T-helper 2 cell treated with Interferon-gamma antibody and Interleukin-4, amounts not matched to agents 100 ng/mL and 5 ng/mL, for 36 hours (primary cell): ENCODE results near the gene SMCO1. TPM values are rescaled to one million over a fixed set of nuclear protein-coding genes. Genes with fewer than 3 reads are reported as not detected.
"Not testable (repeated sequence)": the region's sequence is repeated elsewhere in the genome, so short reads cannot be mapped to it uniquely, and the experiment has no call there.

Experiments
- intact Hi-C: fragments of 100-400 bp; cut with micrococcal nuclease; formaldehyde crosslinking; loops from one replicate; pipeline ENCODE4 v1.15.1; 2023
- total RNA-seq: library from RNA; stranded (reverse); gene quantifications from 2 replicates; pipeline ENCODE4 v1.2.3, GENCODE V29; 2022

Gene SMCO1
- total RNA-seq, 1 donor from 2014 or later = not detected

DNA sequence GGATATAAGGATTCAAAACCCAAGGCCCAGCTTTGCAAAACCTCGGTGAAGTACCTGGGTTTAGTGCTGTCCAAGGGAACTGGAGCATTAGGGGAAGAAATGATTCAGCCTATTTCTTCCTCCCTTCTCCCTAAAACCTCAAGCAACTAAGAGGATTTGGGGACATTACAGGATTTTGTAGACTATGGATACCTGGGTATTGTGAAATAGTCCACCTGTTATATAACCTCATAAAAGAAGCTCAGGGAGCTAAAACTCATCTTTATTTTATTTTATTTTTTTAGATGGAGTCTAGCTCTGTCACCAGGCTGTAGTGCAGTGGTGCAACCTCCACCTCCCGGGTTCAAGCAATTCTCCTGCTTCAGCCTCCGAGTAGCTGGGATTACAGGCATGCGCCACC, 8.7 kb upstream of the SMCO1 start:
- intact Hi-C loops = no loop called here

DNA sequence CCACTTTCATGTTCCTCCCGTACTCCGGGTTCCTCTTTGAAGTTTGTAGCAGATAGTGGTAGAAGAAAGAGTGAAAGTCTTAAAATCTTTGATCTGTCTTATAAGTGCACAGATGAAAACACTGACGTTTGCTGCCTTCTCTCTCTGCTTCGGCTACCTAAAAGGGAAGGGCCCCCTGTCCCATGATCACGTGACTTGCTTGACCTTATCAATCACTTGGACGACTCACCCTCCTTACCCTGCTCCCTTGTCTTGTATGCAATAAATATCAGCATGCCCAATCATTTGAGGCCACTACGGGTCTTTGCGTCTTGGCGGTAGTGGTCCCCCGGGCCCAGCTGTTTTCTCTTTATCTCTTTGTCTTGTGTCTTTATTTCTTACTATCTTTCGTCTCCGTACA, 6.1 kb upstream of the SMCO1 start:
- intact Hi-C loops = not testable (repeated sequence)

GRCh38 chr3:196519718-196520082, 4.6 kb upstream of the SMCO1 start:
- intact Hi-C loops = no loop called here

DNA sequence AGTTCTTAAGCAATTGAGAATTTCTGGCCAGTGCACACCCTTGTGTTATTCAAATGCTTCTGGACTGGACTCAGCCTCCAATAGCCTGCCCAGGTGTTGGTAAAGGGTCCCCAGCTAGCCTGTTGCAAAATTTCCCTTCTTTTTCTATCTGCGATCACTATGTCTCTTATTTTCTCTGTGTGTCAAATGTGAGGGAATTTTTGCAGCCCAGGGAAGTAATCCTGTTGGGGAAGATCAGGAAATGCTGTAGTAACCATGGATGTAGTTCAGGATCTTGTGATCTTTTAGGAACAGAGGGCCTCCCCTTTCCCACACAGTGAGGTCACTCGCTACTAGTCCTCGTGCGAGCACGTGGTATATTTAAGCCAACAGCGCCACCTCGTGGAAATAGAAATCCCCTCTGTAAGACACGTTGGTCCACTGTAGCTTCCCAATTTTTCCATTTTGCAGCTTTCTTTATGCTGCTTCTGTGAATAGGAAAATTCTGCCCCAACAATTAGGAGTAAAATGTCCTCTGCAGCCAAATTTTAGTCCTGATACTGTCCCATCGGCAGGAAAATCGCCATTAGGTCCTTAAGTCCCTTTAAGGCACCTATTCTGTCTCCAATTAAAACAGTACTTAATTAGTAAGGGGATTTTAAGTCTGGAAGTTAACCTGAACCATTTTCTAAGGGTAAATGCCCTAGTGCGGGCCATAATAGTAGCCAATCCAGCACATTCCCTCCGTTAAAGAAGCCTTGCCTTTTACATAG, 4.0 kb upstream of the SMCO1 start:
- intact Hi-C loops = no loop called here

DNA sequence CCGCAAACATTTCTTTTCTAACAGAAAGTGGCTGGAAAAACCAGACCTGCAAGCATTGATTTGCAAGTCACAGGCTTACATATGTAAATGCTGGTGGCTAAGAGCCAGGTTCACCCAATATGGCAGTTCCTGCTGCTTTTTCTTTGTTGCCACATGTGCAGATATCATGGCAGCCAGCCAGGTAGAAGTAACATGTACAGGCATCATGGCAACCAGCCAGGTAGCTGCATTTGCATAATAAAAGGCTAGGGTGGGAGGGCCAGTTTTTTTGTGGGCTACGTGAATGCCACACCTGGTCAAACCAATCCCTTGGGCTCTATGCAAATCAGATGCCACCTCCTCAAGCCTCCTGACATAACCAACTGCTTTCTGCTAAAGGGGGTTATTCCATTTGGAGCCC, 2.8 kb upstream of the SMCO1 start:
- intact Hi-C loops = no loop called here

DNA sequence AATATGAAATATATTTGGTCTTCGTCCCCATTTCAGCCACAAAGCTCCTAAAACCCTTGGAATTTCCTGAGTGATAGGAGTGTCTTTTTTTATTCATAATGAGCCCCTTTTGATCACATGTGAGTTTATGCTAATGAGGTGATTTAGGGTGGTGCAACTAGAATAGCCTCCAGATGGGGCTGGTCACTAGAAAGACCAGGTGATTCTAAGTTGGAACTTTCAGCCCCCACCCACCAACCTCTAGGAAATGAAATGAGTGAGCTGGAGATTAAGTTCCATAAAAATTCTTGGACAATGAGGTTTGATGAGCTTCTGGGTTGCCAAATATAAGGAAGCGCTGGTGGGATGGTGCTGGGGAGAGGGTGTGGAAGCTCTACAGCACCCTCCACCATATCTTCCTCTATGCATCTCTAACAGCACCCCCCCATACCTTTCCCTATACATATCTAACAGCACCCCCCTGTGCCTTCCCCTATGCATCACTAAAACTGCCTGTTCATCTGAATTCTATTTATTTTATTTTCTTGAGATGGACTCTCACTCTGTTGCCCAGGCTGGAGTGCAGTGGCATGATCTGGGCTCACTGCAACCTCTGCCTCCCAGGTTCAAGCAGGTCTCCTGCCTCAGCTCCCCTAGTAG, 2.1 kb upstream of the SMCO1 start:
- intact Hi-C loops = no loop called here

GRCh38 chr3:196514350-196514716, 813 bp downstream of the SMCO1 start:
- intact Hi-C loops = no loop called here

GRCh38 chr3:196513697-196514349, 1.3 kb downstream of the SMCO1 start:
- intact Hi-C loops = no loop called here

DNA sequence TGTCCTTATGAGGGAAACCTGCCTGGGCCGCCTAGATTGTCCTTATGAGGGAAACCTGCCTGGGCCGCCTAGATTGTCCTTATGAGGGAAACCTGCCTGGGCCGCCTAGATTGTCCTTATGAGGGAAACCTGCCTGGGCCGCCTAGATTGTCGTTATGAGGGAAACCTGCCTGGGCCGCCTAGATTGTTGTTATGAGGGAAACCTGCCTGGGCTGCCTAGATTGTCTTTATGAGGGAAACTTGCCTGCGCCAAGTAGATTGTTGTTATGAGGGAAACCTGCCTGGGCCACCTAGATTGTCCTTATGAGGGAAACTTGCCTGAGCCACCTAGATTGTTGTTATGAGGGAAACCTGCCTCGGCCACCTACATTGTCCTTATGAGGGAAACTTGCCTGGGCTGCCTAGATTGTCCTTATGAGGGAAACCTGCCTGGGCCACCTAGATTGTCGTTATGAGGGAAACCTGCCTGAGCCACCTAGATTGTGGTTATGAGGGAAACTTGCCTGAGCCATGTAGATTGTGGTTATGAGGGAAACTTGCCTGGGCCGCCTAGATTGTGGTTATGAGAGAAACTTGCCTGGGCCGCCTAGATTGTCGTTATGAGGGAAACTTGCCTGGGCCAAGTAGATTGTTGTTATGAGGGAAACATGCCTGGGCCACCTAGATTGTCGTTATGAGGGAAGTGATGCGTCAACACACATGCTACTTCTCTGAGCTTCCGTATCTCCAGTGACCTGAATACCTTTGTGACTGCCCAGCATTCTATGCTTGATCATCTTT, 3.3 kb downstream of the SMCO1 start:
- intact Hi-C loops = not testable (repeated sequence)

DNA sequence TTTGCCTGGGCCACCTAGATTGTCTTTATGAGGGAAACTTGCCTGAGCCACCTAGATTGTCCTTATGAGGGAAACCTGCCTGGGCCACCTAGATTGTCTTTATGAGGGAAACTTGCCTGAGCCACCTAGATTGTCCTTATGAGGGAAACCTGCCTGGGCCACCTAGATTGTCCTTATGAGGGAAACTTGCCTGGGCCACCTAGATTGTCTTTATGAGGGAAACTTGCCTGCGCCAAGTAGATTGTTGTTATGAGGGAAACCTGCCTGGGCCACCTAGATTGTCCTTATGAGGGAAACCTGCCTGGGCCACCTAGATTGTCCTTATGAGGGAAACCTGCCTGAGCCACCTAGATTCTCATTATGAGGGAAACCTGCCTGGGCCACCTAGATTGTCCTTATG, 4.0 kb downstream of the SMCO1 start:
- intact Hi-C loops = not testable (repeated sequence)

DNA sequence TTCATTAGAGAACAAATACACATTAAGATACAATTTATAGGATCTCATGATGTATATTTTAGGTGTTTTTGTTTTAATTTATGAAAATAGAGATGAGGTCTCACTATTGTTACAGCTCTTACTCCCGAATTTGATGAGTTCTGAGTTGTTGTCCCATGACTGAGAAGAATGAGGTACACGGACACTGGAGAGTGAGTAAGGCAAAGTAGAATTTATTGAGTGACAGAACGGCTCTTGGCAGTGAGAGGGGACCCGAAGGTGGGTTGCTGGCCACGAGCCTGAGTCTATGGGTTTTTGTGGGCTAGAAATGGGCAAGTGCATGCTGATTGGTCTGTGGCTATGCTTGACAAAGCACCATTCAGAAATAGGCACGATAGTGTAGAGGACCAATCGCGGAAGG, 8.5 kb downstream of the SMCO1 start:
- intact Hi-C loops = no loop called here

DNA sequence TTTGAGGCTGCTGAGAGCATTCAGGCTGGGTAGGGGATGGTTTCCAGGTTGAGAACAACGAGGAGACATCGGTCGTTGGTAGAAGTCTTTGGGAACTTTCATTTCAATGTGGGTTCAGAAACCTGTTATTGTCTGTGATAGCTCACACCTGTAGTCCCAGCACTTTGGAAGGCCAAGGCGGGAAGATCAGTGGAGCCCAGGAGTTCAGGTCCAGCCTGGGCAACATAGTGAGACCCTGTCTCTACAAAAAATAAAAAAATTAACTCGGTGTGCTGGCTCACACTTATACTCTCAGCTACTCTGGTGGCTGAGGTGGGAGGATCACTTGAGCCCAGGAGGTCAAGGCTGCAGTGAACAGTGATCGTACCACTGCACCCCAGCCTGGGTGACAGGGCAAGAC, 10.6 kb downstream of the SMCO1 start:
- intact Hi-C loops = loop anchor here (5.0 kb wide), 2 partner anchors 232 to 422 kb away; partner anchors contain the start of gene TFRC

- intact Hi-C loops = loop anchor here (5.0 kb wide), 2 partner anchors 232 to 422 kb away; partner anchors contain the start of gene TFRC
Measured at GRCh38 chr3:196504077-196504398, 11.1 kb downstream of the SMCO1 start.

GRCh38 chr3:196503196-196504076, 11.7 kb downstream of the SMCO1 start, which contains the start of gene RNF168:
Gene RNF168, minus strand, starts transcription at chr3:196503768. Its CDS starts 595 bp downstream, at chr3:196503173.
- intact Hi-C loops = loop anchor here (1.0 to 5.0 kb wide), 8 partner anchors 24 to 439 kb away; partner anchors contain the start of genes DYNLT2B, FBXO45, NCBP2 and TFRC

DNA sequence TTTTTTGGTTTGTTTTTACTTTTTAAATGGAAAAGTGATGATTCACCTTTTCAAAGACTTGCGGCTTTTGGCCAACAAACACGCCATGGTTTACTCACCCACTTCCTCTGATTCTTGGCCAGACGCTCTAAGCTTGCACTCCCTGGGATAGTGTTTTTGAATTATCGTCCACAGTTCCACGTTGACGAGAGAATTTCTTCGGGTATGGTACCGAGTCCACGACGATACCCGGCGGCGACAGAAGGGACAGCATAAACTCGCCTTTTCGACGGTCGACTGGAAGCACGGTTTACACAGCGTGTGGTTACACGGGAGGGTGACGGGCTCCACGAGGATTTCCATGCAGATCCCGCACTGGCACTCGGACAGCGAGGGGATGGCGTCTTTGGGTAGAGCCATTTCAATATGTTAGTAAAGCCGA, 12.4 kb downstream of the SMCO1 start:
- intact Hi-C loops = loop anchor here (1.0 to 5.0 kb wide), 8 partner anchors 25 to 440 kb away; partner anchors contain the start of genes DYNLT2B, FBXO45, NCBP2 and TFRC

DNA sequence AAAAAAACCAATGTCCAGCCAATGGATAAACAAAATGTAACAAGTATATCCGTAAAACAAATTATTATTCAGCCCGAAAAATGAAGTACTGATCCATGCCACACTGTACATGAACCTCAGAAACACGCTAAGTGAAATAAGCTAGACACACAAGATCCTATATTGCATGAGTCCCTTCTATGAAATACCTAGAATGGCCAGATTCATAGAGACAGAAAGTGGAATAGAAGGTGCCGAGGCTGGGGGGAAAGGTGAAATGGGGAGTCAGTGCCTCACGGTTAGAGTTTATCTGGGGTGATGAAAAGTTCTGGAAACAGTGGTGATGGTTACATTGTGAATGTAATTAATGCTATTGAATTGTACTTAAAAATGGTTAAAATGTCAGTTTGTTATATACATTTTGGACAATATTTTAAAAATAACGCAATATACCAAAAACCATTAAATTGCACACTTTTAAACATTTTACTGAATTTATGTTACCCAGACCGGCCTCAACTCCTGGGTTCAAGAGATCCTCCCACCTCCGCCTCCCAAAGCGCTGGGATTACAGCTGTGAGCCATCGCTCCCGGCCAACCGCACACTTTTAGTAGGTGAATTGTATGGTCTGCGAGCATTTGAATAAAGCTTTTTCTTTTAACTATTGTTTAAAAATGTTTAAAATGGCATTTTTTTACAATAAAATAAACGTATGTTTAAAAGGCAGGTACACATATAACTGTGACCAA, 13.7 kb downstream of the SMCO1 start:
- intact Hi-C loops = loop anchor here (2.0 to 5.0 kb wide), 3 partner anchors 229 to 419 kb away; partner anchors contain the start of gene TFRC

GRCh38 chr3:196499807-196500524, 15.2 kb downstream of the SMCO1 start:
- intact Hi-C loops = loop anchor here (5.0 kb wide), 2 partner anchors 228 to 418 kb away; partner anchors contain the start of gene TFRC

DNA sequence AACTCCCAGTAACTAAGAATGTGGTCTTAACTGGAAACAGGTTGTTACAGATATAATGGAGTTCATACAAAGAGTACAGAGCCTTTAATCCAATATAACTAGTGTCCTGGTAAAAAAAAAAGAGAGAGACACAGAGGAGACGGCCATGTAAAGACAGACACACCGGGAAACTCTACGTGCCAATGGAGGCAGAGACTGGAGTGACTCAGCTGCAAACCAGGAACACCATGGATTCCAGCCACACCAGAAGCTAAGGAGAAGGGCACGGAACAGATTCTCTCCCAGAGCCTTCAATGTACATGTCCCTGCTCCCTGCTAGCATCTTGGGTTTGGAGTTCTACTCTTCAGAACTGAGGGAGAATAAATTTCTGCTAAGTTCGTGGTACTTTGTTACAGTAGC, 16.1 kb downstream of the SMCO1 start:
- intact Hi-C loops = no loop called here

GRCh38 chr3:196498297-196498696, 16.8 kb downstream of the SMCO1 start:
- intact Hi-C loops = no loop called here
